ENCODE data around the gene CREBZF.
"Not testable (repeated sequence)": the region's sequence is repeated elsewhere in the genome, so short reads cannot be mapped to it uniquely, and the experiment has no call there.

Gene CREBZF

GRCh38 chr11:85656777-85657176 is 8.2 kb downstream of the CREBZF start:
- no peak overlapping the region for H3K27ac ChIP-seq
- TF ChIP-seq CTCF (conservative IDR thresholded peaks at IDR 0.05): no peak
- TF ChIP-seq ZFX (IDR thresholded peaks at IDR 0.05): no peak

GRCh38 chr11:85654343-85654742 is 10.6 kb downstream of the CREBZF start:
- H3K27ac ChIP-seq: not testable (repeated sequence)

DNA sequence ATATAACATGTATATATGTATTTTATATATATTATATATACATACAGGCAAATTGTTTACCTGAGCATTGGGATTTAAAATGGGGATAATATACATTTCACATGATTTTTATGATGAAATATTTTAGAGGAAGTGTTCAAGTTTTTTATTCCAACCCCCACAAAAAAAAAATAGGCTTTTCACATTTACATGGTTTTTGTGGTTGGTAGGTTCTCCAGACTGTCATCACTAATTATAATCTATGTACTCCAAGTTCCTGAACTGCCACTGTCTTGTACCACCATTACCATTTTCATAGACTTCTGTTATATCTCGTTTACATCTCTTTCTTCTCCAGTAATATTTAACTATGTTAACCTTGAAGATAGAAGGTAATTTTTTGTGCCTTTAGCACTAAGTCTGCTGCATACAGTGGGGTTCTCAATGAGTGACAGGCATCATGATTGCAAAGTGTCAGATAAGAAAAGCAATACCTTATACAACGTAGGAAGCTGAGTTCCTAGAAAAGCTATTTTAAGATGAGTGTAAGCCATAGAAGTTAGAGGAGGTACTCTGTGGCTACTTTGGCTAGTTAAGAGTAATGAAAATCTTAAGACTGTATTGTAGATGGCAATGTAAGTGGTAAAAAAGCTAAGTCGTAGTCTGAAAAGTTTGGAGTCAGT is 12.0 kb downstream of the CREBZF start:
- no peak overlapping the region for H3K27ac ChIP-seq
- TF ChIP-seq CTCF (conservative IDR thresholded peaks at IDR 0.05) (no peak), ZFX (IDR thresholded peaks at IDR 0.05) (no peak)

DNA sequence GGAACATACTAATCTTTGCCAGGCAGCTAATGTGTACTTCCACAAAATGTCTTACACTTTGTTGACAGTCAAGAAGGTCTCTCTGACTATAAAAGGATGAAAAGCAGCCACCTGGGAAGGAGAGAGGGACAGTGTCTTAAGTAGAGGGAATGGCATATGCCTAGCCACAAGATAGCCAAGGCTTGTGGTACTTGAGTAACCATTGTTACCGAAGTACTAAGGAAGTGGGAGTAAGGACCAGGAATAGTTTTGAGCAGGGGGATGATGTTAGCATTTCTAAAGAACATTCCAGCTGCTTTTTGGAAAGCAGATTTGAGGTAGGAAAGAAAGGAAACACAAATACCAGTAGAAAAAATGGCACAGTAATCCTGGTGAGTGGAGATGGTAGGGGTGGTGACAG is 13.8 kb downstream of the CREBZF start:
- H3K27ac ChIP-seq: no peak overlapping the region
- TF ChIP-seq ZFX (IDR thresholded peaks at IDR 0.05): no peak
- no peak for TF ChIP-seq CTCF (conservative IDR thresholded peaks at IDR 0.05)

GRCh38 chr11:85647604-85648299 is 17.2 kb downstream of the CREBZF start, which contains the start of gene TMEM126A:
TMEM126A (plus strand) TSS chr11:85647967; CDS start chr11:85650256, 2,289 bp downstream.
- peak within 1 kb of the TSS; percentile 61 for H3K27ac ChIP-seq
- TF ChIP-seq ZFX (IDR thresholded peaks at IDR 0.05): 0 out of 2 replicates have a peak, but pooled peaks have one; percentile 46
- no peak for TF ChIP-seq CTCF (conservative IDR thresholded peaks at IDR 0.05)

DNA sequence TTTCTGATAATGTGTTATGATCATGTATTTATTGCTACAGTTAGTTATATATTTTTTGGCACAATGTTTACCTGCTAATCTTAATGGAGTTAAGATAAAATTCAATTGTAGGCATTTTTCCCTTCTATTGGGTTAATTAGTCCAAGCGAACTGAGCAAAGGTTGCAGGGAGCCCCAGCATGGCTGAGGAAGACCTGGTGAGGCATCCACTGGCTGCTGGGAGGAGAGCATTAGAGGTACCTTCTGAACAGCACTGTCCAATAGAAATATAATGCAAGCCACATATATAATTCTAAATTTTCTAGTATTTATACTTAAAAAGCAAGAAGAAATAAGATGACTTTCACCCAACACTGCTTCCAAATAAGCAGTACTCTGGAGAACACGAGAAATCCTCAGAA is 17.9 kb downstream of the CREBZF start:
- H3K27ac ChIP-seq: peak overlapping the region; percentile 57; the same call in 1 of the 2 replicates
- TF ChIP-seq ZFX (IDR thresholded peaks at IDR 0.05) (no peak), CTCF (conservative IDR thresholded peaks at IDR 0.05) (no peak)

GRCh38 chr11:85643191-85643614 is 21.7 kb downstream of the CREBZF start:
- H3K27ac ChIP-seq: no peak overlapping the region
- TF ChIP-seq CTCF (conservative IDR thresholded peaks at IDR 0.05) (no peak), ZFX (IDR thresholded peaks at IDR 0.05) (no peak)

Data from C4-2B (cell line).